Measurements from ENCODE around the gene ECD. TPM values are rescaled to one million over a fixed set of nuclear protein-coding genes. Genes with fewer than 3 reads are reported as not detected.
"Not testable (repeated sequence)": the region's sequence is repeated elsewhere in the genome, so short reads cannot be mapped to it uniquely, and the experiment has no call there.

Gene ECD
- total RNA-seq, 2 donors from 2014 or later: 14.4 to 20.7 TPM

- Histone ChIP-seq H3K36me3 (peaks cover 10% of the 10 kb centered on the region), H3K27me3 (no peaks in the 10 kb centered on the region), H3K27ac (peak overlapping the region in 1 of 2 donors; percentile 96), H3K4me1 (peaks cover 0 to 18% of the 10 kb centered on the region in 2 donors), H3K4me3 (no peak overlapping the region), H3K9me3 (no peaks in the 10 kb centered on the region)
- DNase-seq (ENCODE audit: low spot score): no peak
- no peak for TF ChIP-seq CTCF (IDR thresholded peaks at IDR 0.05)
Observed at GRCh38 chr10:73119457-73119856, 48.4 kb downstream of the ECD start.

- no peak for TF ChIP-seq CTCF (IDR thresholded peaks at IDR 0.05)
- peaks cover 7% of the 10 kb centered on the region for H3K36me3 ChIP-seq
- no peak overlapping the region for H3K4me3 ChIP-seq
- no peak for DNase-seq (ENCODE audit: low spot score)
- peak overlapping the region; percentile 85 to 96 for H3K27ac ChIP-seq
- H3K27me3 ChIP-seq: no peaks in the 10 kb centered on the region
- H3K4me1 ChIP-seq: peaks cover 0 to 18% of the 10 kb centered on the region in 2 donors
- no peaks in the 10 kb centered on the region for H3K9me3 ChIP-seq
Observed at GRCh38 chr10:73117976-73118743, 49.6 kb downstream of the ECD start.

- no peaks in the 10 kb centered on the region for H3K9me3 ChIP-seq
- peaks cover 7% of the 10 kb centered on the region for H3K36me3 ChIP-seq
- H3K27me3 ChIP-seq: no peaks in the 10 kb centered on the region
- H3K27ac ChIP-seq: peak overlapping the region; percentile 20 to 25
- no peak for TF ChIP-seq CTCF (IDR thresholded peaks at IDR 0.05)
- no peak overlapping the region for H3K4me3 ChIP-seq
- peaks cover 0 to 22% of the 10 kb centered on the region in 2 donors for H3K4me1 ChIP-seq
- DNase-seq (ENCODE audit: low spot score): no peak
Observed at GRCh38 chr10:73116017-73116416, 51.8 kb downstream of the ECD start.

- no peak overlapping the region for H3K4me3 ChIP-seq
- peaks cover 0 to 22% of the 10 kb centered on the region in 2 donors for H3K4me1 ChIP-seq
Observed at GRCh38 chr10:73113551-73113950, 54.3 kb downstream of the ECD start.

GRCh38 chr10:73112032-73112431, 55.8 kb downstream of the ECD start:
- H3K36me3 ChIP-seq: not testable (repeated sequence)

More at GRCh38 chr10:73113551-73113950, 54.3 kb downstream of the ECD start:
- no peaks in the 10 kb centered on the region for H3K9me3 ChIP-seq
- no peaks in the 10 kb centered on the region for H3K27me3 ChIP-seq
- H3K36me3 ChIP-seq: peaks cover 8% of the 10 kb centered on the region
- H3K27ac ChIP-seq: peak overlapping the region; percentile 28 to 64
- no peak for TF ChIP-seq CTCF (IDR thresholded peaks at IDR 0.05)
- no peak for DNase-seq (ENCODE audit: low spot score)

GRCh38 chr10:73110345-73110849, 57.4 kb downstream of the ECD start, which contains the start of gene NUDT13:
NUDT13 (plus strand) TSS chr10:73110455; CDS start chr10:73114366, 3,911 bp downstream.
- Histone ChIP-seq H3K27me3 (no peaks in the 10 kb centered on the region), H3K27ac (peak within 1 kb of the TSS; percentile 91 to 95), H3K4me1 (peaks cover 0 to 7% of the 10 kb centered on the region in 2 donors), H3K9me3 (no peaks in the 10 kb centered on the region), H3K4me3 (peak within 1 kb of the TSS; percentile 54 to 56), H3K36me3 (peaks cover 8% of the 10 kb centered on the region)
- no peak for TF ChIP-seq CTCF (IDR thresholded peaks at IDR 0.05)
- peak; percentile 80 for DNase-seq (ENCODE audit: low spot score)

More at GRCh38 chr10:73112032-73112431, 55.8 kb downstream of the ECD start:
- not testable (repeated sequence) for DNase-seq (ENCODE audit: low spot score); H3K4me3 ChIP-seq; H3K9me3 ChIP-seq; H3K27me3 ChIP-seq; H3K4me1 ChIP-seq
- H3K27ac ChIP-seq: peak overlapping the region; percentile 91 to 95

- not testable (repeated sequence) for H3K4me3 ChIP-seq; H3K36me3 ChIP-seq; H3K4me1 ChIP-seq; DNase-seq (ENCODE audit: low spot score); H3K27me3 ChIP-seq; H3K9me3 ChIP-seq; H3K27ac ChIP-seq
Observed at GRCh38 chr10:73109248-73109652, 58.6 kb downstream of the ECD start.

Data from right atrium auricular region (tissue), 2 donors.